GM10248 (cell line): ENCODE measurements around the gene CBX1.

ENCODE experiments used
- CTCF ChIA-PET: fragments of 300-600 bp; sonication (Branson Sonifier 250); formaldehyde crosslinking; extraction: SDS; loops from one replicate; lab custom pipeline; 2021; ENCODE audit warnings: antibody characterized with exemption; lab: Yijun Ruan, JAX
- POLR2A ChIA-PET: fragments of 350-650 bp; sonication (Branson Sonifier 250); formaldehyde crosslinking; extraction: SDS; loops from one replicate; lab custom pipeline; 2020; ENCODE audit warnings: antibody characterized with exemption; lab: Yijun Ruan, JAX
- DNase-seq: peaks from one replicate; pipeline ENCODE4 v3.0.0; 2012; ENCODE audit errors: extremely low spot score
- TF ChIP-seq, protein P1 (sequence below): IDR thresholded peaks from 2 replicates; pipeline ENCODE4 v1.5.1; 2012; ENCODE audit warnings: mild to moderate bottlenecking, low read depth; ENCODE audit errors: extremely low read depth, missing control alignments, control extremely low read depth

CBX1 gene

DNA sequence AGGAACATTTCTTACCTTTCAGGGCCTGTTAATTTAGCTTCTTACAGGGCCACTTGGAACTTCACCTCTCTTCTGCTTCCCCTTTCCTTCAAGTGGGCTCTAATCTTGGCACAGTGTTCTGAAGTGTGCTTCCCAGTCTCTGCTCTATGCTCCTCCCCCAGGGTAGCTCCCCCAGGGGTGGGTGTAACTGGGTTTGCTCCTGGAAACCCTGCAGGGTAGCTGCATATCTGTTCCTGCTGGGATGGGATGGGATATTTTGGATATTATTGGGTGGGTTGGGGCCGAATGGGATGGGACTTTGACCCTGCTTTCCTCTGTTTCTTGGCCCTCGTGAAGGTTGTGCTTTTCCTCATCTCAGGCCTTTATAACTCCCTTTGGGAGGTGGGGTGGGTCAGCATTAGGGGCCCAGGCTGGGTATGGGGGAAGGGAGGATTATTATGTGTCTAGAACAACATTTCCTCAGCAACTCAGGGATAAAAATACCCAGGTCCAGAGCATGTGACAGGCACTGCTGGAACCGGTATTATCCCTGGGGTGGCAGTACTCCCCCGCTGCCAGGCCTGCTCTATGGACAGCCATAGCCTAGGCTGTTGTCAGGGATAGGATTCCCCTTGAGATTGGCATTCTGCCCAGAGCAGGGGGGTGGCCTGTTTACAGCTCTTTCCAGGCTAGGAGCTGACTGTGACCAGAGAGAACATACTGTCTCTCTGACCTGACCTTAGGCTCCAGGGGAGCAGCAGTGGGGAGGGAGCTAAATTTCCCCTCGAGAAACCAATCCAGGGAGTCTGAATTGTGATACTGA is 48.1 kb downstream of the CBX1 start:
- CTCF ChIA-PET = interaction anchor here (1.0 to 17.2 kb wide), 3 partner anchors 20 to 27 kb away, joined by 4 to 214 read pairs (median 8); no protein-coding TSS in a partner anchor
- no peak for DNase-seq
- TF ChIP-seq, protein P1, sequence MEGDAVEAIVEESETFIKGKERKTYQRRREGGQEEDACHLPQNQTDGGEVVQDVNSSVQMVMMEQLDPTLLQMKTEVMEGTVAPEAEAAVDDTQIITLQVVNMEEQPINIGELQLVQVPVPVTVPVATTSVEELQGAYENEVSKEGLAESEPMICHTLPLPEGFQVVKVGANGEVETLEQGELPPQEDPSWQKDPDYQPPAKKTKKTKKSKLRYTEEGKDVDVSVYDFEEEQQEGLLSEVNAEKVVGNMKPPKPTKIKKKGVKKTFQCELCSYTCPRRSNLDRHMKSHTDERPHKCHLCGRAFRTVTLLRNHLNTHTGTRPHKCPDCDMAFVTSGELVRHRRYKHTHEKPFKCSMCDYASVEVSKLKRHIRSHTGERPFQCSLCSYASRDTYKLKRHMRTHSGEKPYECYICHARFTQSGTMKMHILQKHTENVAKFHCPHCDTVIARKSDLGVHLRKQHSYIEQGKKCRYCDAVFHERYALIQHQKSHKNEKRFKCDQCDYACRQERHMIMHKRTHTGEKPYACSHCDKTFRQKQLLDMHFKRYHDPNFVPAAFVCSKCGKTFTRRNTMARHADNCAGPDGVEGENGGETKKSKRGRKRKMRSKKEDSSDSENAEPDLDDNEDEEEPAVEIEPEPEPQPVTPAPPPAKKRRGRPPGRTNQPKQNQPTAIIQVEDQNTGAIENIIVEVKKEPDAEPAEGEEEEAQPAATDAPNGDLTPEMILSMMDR = no peak
- POLR2A ChIA-PET = interaction anchor here (0.6 kb wide), 1 partner anchor 24 kb away, joined by 3 read pairs; no protein-coding TSS in a partner anchor

DNA sequence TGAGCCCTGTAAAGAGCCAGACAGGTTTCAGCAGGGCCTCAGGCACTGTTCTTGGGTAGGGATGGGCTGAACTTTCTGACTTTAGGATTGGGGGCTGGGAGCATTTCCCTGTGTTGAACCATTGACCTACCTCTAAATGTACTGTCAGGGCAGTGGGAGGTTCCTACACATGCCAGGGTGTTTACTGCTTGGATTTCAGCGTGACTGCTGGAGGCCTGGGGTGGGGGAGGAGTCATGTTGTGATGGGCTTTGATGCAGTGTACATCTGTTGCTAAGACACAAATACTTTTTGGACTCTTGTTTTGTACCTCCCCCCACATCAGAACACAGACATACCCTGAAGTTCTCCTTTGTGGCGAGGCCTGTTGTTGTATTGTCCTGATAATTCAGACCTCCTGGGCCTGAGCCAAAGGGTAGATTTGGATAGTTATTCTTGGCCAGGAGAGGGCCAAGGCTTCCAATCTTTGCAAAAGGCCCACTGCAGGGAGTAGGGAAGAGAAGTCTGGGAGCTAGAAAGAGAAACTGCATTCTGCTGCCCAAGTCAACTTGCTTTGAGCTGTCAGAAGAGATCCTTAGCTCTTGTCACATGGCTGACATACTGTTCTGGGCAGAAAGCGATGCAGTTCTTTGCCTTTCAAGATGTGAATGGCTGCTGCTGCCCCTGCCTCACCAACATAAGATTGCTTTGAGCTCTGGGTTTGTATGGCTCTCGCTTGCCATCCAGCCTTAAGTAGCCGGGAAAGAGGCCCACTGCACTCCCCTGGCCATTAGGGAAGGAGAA is 49.4 kb downstream of the CBX1 start:
- TF ChIP-seq, protein P1 = no peak
- ChIA-PET CTCF (interaction anchor here (0.8 to 1.5 kb wide), 4 partner anchors 17 to 56 kb away, joined by 3 to 8 read pairs (median 3); partner anchors contain the start of gene SNX11), POLR2A (no interaction called here)
- no peak for DNase-seq

DNA sequence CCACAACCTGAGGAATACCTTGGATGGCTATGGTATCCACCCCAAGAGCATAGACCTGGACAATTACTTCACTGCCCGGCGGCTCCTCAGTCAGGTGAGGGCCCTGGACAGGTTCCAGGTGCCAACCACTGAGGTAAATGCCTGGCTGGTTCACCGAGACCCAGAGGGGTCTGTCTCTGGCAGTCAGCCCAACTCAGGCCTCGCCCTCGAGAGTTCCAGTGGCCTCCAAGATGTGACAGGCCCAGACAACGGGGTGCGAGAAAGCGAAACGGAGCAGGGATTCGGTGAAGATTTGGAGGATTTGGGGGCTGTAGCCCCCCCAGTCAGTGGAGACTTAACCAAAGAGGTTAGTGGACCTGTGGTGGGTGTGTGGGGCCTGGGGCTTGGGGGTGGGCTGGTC is 50.0 kb downstream of the CBX1 start:
- no peak for DNase-seq
- TF ChIP-seq, protein P1 = no peak
- CTCF ChIA-PET = interaction anchor here (5.4 kb wide), 1 partner anchor 25 kb away, joined by 45 read pairs; no protein-coding TSS in a partner anchor
- POLR2A ChIA-PET = no interaction called here

DNA sequence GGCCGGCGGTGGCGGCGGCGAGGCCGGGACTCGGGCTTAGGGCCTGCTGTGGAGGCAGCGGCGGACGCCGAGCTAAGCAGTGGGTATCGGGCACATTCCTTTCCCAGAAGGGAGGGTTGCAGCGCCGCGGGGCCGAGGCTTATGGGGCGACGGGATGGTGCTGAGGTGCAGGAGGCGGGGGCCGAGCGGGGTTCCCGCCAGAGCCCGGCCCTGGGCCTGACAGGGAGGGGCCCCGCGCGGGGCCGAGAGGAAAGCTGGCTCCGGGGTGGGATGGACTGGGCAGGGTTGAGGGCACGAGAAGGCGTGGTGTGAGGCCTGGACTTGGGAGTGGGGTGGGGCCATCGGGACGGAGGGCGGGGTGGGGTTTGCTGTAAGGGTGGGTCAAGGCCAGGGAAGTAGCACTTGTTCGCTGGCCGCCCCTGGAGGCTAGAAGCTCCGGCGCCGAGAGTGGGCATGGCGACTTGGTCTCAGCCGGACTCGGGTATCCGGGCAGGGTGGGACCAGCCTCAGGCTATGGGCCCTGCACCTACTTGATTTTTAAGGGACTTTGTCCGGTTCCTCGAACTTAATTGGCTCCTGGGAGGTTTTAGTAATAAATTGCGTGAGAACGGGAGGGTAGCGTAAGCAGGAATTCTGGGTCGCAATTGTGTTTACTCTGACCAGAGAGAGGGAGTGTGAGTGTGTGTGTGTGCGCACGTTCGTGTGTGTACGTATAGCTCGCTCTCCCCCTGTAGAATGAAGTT is 52.7 kb downstream of the CBX1 start:
- peak; percentile 76 for DNase-seq
- CTCF ChIA-PET = interaction anchor here (0.8 to 5.4 kb wide), 13 partner anchors 10 to 70 kb away, joined by 3 to 45 read pairs (median 7); partner anchors contain the start of gene COPZ2
- TF ChIP-seq, protein P1 = no peak
- POLR2A ChIA-PET = interaction anchor here (0.5 to 2.3 kb wide), 5 partner anchors 10 to 49 kb away, joined by 4 to 18 read pairs (median 5); no protein-coding TSS in a partner anchor

DNA sequence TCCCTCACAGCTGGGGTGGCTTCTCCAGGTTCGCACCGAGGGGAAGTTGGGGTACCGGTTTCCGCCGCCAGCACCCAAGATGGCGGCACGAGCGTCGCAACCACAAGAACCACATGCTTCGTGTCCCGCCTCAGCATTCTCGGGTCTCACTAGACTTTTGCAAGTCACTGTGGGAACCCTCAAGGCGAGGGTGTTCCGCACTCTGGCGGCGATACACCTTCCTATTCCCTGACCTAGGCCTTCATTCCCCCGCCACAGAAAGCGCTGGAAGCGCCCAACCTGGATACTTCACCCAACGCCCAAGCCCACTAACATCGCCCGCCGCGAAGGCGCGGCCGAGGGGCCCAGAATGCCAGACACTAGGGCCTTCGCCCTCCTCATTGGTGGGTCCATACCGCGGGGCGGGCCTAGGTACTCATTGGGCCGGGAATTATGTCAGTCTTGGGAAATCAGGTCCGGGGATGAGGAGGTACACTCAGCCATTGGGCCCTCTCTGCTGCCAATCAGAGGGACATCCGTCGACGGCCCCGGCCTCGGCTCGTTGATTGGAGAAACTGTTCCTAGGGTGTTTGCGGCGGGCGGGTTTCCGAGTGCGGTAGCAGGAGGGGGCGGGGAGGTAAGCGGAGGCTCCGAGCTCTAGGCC is 53.4 kb downstream of the CBX1 start, which contains the start of gene NFE2L1:
Gene NFE2L1 (plus strand): TSS at position 619 of the 643 bp plus-strand sequence. CDS start 2,760 bp downstream, outside the sequence.
- TF ChIP-seq, protein P1 = no peak
- POLR2A ChIA-PET = interaction anchor here (0.5 to 2.3 kb wide), 6 partner anchors 10 to 50 kb away, joined by 4 to 18 read pairs (median 5); no protein-coding TSS in a partner anchor
- CTCF ChIA-PET = interaction anchor here (1.1 to 5.4 kb wide), 14 partner anchors 8 to 71 kb away, joined by 3 to 45 read pairs (median 7); partner anchors contain the start of gene COPZ2
- DNase-seq = peak; percentile 97
